ENCODE measurements around the gene DTNB.

DTNB gene

DNA sequence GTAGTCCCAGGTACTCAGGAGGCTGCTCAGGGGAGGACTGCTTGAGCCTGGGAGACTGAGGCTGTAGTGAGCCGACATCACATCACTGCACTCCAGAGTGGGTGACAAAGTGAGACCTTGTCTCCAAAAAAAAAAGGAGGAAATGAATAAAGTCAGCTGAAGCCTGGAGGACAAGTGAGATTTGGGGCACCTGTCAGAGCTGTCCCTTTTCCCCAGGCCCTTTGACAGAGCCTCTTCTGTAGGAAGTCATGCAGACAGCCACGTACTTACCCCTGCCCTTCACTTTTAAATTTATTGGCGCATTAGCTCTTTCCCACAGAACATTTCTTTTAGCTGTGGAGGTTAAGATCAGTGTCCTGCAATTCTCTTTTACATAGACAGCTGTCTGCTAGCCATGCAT lies 180.7 kb downstream of the DTNB start:
- DNase-seq = no peak

DNA sequence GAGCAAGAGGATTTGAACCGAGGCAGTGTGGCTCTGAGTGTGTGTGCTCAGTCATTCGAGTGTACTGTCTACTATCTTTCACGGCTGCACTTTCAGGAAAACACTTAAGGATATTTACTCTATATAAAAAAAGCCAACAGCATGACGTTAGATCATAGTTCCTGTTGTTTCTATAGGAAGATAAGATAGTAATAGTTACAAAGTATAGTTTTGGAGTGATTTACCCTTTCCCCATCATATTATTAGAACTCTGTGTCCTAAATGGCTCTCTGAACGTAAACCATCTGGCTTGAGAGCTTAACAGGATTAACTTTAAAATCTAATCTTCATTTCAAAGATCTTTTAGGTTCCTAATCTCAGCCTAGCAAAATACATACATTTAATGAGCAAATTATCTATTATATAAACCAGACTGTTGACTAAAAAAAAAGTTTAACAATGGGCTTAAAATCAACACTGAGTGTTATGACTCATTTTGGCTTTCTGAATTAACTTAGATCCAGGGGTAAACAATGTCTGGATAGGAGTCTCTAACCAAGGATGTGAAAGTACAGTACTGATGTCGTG lies 181.3 kb downstream of the DTNB start:
- no peak for DNase-seq

DNA sequence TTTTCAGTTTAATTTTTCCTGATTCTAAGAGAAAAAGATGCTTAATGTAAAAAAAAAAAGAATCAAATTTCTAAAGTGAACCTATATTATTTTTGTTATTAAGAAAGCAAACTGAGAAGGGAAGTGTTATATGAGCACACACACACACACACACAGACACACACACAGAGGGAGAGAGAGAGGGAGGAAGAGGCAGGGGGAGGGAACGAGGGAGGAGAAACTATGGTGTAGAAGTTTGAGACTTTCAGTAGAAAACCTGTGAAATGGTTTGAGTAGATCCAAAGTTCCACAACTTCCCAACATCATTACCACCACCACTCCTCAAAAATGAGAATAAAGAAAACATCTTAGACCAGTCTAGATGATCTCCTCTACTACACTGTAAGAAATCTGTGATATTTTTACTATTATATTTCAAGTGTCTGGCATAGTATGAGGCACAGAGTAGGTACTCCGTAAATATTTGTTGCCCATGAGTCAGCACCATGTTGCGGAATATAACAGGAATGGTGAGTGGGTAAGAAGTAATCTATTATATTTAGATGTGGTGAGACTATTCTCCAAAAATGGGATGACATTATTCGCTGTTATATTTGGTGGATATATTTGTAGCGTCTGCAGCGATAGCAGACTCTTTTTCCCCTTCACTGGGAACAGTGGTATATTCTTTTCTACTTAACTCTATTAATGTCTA lies 182.2 kb downstream of the DTNB start:
- no peak for DNase-seq

DNA sequence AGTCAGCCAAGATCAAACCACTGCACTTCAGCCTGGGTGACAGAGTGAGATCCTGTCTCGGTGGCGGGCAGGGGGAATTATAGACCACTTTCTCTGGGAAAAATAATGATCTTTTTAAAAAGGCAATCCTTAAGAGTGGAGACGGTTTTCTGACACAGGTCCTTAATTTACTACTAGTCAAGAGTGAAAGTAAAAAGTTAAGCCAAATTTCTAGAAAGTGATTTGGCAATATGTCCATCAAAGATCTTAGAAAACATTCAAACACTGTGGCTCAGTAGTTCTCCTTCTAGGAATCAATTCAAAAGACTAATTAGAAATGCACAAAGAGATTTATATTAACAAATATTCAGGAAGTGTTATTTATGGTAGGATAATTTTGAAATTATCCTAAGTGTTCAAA lies 183.2 kb downstream of the DTNB start:
- DNase-seq = no peak

DNA sequence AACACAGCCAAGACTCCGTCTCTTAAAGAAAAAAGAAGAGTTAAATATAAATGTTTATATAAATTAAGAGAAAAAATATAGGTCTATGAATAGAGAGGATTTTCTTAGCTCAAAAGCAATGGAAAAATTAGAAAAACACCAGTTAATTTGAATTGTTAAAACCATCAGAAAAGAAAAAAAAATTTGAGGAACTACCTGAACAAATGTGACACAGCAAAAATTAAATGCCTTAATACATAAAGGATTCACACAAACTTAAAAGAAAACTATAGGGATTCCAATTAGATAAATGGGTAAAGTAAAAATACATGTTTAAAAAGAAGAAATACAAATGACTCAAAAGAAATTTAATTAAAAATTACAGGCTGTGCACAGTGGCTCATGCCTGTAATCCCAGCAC lies 183.7 kb downstream of the DTNB start:
- no peak for DNase-seq

DNA sequence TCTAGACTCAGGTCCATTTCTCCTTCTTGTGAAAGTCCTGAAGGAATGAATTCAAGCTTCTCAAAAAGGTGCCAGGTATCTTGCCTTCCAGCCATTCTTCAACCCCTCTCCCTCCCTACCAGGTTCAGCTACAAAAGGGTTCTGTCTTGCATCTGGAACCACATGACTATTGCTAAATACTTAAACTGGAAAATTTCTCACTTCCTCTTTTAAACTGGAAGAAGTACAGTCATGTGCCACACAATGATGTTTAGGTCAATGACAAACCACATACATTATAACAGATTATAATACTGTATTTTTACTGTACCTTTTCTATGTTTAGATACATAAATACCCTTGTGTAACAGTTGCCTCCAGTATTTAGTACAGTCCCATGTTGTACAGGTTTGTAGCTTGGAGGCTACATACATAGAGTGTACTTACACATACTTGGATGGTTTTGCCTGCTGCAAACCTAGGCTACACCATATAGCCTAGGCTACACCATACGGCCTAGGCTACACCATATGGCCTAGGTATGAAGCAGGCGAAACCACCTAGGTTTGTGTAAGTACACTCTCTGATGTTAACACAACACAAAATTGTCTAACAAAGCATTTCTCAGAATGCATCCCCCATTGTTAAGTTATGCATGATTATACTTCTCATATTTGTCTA lies 189.6 kb downstream of the DTNB start:
- no peak for DNase-seq

DNA sequence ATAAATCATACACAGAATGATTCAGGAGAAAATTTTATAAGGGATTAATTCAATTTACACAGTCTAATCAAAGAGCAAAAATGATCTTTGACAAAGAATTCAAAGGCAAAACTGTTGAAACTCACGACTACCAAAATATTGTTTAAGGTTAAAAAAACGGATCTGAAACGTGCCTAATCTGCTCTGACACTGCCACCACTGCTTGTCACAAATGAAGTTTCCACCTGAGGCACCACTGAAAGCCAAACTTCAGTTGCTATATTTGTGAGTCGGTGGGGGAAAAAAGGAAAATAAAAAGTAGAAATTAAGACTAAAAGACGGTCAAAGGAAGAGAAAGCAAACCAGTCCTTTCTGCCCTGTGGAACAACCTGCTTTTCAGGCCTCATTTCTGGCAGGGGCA lies 191.0 kb downstream of the DTNB start:
- DNase-seq = no peak

DNA sequence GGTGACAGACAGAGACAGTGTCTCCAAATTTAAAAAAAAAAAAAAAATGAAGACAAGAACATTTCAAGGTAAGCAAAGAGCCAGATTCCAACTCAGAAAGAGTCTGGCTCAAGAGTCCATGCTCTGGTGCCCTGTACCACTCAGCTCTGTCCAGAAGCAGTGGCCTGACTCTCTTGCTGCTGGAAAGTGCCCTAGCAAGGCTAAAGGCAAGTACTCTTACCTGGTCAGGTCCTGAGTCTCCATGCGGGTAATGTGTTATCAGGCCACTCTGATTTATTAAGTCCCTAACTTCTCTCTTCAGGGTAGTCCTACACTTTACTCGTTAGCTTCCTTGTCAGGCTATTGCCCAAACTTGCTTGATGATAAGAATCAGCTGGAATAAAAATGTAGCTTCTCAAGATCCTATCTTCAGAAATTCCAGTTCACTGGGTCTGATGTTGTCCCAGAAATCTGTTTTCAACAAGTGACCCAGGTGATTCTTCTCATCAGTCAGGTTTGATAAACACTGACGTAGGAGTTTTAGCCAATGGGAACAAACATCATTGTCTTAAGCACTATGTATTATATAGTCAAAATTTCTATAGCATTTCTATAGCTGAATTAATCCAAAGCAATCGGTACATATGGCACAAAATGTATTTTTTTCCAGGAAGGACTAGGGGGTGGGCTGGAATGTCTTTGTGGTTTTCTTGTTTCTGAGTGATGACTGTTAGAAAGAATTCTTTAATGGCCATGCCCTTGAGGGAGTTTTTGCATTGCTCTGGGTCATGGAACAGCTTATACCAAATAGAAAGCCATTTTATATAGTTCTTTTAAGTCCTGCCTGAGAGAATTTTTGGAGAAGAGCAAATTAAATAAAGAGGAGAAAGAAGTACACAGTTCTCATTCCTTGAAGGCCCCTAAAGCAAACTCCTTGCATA lies 191.7 kb downstream of the DTNB start:
- no peak for DNase-seq

DNA sequence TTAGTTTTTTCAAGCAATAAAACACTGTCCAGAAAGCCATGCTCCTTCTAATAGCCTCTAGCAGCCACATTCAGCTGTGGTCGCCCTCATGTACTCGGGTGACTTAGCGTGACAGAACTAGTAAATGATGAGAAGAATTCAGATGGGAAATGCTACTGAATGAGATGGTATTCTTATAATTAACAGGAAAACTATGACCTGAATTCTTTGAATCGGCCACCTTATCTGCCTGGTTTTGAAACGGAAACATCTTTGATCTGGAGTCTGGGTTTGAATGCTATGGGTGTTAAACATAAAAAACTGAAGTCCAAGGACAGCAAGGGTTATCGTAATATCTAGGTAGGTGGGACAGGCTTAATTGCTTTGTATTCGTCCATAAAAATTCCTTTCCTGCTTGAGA lies 192.8 kb downstream of the DTNB start:
- no peak for DNase-seq

DNA sequence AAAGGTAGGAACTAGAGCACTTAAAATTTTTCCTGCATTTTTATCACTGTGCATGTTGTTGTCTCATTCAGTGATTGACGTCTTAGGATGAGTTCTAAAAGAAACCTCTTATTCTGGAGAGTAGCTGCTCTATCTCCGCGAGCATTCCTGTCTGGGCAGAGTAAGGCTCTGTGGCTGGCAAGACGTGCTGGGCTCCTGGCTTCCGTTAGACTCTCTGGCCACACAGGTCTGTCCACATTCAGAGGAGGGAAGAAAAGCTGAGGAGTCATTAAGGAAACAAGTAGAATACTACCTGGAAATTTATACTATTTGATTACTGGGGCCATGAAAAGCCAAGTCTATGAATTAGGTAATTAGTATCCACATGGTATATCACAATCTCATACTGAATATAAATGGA lies 193.6 kb downstream of the DTNB start:
- DNase-seq = no peak

DNA sequence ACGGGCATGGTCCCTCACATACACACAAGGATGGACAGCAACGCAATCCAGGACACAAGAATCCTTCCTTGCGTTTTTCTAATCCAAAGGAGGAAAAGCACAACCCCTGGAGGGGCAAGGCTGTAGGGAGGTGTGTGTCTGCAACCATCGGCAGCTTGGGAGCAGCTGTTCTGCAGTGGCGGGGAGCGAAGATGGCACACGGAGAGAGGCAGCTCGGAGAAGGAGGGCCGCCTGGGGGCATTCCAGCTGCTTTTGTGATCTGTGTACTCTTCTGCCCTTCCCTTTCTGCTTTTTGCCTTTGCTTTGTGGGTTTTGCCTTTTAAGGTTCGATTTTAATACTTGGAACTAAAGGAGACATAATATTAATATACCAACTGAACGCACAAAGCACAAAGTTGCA lies 194.6 kb downstream of the DTNB start:
- no peak for DNase-seq

DNA sequence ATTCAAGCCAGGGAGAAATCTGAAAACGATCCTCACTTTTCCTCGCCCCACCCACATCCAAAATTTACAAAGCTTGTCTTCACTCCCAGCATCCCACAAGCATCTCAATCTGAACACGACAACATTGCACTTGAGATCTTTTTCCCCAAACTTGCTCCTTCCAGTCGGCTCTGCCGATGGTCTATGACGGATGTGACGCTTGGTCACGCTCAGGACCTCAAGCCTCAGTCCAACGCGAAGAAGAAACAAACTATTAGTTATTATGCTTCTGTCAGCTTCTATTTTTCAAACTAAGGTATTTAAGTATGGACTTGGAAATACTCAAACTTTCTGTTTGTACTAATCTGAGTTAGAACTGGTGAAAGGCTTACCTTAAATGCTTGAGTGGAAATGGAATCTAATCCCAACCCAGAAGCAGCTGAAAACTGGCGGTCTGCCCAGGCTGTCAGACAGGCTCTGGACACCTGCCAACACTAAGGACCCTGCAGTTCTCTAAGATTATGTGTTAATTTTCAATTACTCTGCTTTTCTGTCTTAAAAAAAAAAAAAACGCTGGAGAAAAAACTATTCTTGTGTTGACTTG lies 199.5 kb downstream of the DTNB start:
- no peak for DNase-seq

DNA sequence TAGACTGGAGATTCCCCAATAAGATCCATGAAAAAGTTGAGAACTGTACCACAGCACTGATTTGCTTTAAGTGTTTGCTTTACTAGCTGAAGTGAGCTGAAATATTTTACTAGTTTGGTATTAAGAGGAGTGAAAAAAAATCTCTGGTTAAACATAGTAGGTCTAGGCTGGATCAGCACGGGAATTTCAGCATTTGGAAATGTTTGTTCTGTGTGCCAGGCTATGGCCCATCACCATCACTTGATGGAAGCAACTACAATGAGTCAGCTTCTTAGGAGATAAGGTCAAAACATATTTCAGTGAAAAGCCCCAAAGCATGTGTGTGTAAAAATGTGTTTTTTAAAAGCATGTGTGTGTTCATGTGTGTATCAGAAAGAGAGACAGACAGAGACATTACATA lies 200.2 kb downstream of the DTNB start:
- no peak for DNase-seq

DNA sequence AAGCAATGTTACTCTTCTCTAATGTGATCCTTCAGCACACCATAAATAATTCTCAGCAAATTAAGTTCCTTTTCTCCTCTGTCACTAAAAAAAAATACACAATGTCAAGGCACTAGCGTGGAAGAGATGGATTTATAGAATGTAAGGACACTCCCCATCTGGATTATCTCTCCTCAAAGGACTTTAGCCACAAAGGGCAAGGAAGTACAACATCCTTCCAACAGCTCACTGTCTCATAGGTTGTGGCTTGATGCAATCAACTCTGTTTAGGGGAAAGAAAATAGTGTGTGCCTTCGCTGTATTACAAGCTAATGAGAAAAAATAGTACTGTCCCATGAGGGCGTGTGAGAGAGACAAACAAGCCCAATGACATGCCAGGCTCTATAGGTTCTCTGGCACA lies 202.6 kb downstream of the DTNB start:
- no peak for DNase-seq

DNA sequence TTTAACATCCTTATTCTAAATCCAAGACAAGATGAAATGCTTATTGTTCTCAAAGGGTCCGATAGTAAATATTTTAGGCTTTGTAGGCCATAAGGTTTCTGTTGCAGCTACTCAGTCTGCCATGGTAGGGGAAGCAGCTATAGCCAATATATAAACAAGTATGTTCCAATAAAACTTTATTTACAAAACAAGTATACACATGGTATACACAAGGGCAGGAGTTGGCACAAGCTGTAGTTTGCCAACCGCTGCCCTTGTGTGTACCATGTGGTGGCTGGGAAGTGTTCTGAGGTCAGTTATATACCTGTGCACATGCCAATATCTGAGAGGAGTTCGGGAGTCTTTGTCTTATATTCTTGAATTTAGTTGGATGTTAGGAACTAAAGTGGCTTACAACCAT lies 205.6 kb downstream of the DTNB start:
- DNase-seq = no peak

DNA sequence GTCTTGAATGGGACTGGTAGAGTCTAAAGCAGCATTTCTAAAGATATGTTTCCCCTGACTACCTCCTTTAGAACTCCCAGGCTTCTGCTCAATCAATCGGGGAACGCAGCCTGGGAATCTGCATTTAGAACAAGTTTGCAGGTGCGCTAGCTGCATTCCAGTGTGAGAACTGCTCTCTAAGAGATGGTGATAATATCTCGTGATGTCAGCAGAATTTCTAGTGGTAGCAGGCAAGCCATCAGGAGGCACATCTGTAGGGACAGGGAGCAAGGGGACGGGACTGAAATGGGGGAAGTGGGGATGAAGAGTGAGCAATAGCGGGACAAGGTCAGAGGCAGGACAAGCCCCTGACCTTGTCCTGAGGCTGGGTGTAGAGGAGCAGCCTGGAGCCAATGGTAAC lies 211.4 kb downstream of the DTNB start:
- DNase-seq = no peak

DNA sequence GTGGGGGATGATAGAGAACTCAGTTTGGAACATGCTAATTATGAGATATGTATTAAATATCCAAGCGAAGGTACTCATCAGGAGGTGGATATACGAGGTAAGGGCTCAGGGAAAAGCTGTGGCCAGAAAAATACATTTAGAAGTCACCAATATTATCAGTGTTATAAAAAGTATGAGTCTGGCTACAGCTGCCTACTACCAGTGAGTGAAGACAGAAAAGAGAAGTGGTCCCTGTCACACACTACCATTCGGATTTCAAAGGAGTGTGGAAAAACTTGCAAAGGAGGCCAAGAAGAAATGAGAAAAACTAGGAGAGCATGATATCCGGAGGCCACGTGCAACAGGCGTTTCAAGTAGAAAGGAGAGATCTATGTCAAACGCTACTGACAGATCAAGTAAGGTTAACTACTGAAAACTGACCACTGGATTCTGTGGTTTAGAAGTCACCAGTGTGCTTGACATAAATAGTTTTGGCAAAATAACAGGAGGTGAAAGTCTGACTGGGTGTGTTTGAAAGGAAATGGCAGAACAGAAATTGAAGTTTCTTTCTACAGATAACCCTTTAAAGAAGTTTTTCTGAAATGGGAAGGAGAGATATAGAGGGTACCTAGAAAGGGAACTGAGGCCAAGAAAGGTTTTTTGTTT lies 213.0 kb downstream of the DTNB start:
- no peak for DNase-seq

DNA sequence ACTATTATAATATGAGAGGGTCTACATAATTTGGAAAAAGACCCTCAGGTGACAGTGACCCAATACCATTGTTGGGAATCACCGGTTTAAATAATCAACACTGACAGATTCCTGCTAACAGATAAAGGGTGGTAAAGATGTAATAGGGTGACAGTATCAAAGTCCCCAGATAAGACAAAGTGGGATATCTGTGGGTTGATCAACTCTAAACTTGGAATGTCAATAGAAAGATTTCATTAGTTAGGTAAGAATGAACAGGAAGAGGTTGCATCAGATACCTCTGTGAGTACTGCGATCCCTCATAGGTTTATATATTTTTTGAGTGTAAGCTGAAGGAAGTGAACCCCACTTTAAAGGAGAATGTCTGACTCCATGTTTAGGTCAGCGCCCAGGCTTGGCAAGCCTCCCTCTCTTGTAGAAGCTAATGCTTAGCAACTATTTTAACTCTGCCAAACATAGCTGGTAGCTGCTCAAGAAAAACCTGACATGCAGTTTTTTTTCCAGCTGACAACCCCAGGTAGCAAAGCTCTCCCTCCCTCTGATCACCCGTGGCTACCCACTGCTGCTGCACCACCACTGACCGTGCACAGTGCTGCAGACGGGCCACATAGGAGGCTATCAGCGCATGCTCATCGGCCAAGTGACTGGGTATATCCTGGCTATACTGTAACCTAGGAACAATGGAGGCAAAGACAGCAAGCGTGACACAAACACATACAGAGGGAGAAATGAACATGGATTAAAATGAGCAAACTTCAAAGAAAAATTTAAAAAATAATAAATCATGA lies 218.4 kb downstream of the DTNB start:
- no peak for DNase-seq

DNA sequence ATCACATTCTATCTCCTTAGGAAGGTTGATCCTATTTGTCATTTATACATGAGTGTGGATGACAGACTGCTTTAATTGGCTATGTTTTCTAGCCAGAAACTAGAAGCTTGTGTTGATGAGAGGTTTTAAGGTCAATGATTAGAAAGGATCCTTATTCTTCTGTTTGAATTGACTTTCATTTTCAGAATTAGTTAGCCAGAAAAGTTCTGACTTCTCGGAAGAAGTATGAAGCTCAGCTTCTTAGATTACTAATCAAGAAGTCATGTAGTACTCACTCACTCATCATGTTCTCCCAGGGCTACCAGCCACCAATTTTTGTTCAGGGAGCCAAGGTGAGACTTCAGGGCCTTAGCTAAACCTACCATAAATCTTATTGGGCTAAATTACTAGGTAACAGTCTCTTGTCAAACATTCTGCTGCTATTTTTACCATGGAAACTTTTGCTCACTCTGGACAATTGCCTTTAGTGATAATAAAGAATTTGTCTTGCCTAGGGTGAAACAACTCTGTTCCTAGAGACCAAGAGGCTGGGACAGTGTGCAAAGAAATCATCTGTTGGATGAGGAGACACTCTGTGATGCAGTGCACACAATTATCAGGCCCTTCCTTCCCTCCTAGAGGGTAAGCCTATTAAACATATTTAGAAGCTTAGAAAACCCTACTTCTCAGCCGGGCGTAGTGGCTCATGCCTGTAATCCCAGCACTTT lies 220.0 kb downstream of the DTNB start:
- DNase-seq = no peak

DNA sequence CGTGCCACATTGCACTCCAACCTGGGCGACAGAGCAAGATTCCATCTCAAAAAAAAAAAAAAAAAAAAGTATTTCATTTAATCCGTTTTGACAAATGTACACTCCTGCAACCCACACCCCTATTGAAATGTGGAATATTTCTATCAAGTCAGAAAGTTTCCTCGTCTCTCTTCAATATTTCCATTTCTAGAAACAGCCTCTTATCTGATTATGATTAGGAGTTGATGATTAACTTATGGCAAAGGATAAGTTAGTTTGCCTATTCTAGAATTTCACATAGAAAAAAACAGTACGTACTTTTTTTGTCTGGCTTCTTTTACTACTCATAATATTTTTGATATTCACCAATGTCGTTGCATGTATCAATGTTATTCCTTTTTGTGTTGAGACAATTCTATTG lies 224.6 kb downstream of the DTNB start:
- DNase-seq = no peak

DNA sequence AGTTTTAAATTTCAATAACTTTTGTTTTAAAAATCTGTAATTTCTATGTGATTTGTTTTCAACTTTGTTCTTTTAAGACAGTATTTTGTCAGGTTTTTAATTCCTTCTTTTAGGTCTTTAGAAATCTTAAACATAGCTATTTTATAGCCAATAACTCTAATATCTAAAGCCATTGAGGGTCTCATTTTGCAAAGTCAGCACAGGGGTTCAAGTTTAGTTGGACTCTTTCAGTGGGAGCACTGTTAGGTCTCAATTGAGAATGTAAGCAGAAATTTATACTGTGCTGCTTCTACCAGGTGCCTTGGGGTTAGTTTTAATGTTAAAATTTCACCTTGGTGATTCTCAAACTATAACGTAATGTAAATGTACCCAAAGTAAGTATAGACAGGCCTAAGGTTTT lies 226.4 kb downstream of the DTNB start:
- DNase-seq = no peak

Measured in activated naive CD4-positive, alpha-beta T cell (primary cell).